HepG2 (cell line): ENCODE measurements around the gene GGA2. TPM values are rescaled to one million over a fixed set of nuclear protein-coding genes. Genes with fewer than 3 reads are reported as not detected.
A peak's percentile ranks its signal among the peaks of the same experiment; 100 is the strongest.

ENCODE experiments used
- CBX5 ChIP-seq: sonication (generic); formaldehyde crosslinking; IDR thresholded peaks from 2 replicates; pipeline ENCODE4 v1.4.0; 2020; ENCODE audit warnings: missing genetic modification reagents, borderline replicate concordance
- DMTF1 ChIP-seq: sonication (generic); formaldehyde crosslinking; IDR thresholded peaks from 2 replicates; pipeline ENCODE4 v1.4.0; 2020; ENCODE audit warnings: mild to moderate bottlenecking, missing genetic modification reagents
- FOXA3 ChIP-seq: IDR thresholded peaks from 2 replicates; pipeline ENCODE4 v1.6.1; 2016; ENCODE audit warnings: missing genetic modification reagents, missing compliant biosample characterization
- KAT7 ChIP-seq: IDR thresholded peaks from 2 replicates; pipeline ENCODE4 v1.6.1; 2018; ENCODE audit warnings: borderline replicate concordance, missing compliant biosample characterization
- PATZ1 ChIP-seq: sonication (generic); formaldehyde crosslinking; IDR thresholded peaks from 2 replicates; pipeline ENCODE4 v1.4.0; 2020; ENCODE audit warnings: missing genetic modification reagents
- STAT5B ChIP-seq: sonication (generic); formaldehyde crosslinking; IDR thresholded peaks from 2 replicates; pipeline ENCODE4 v1.4.0; 2020; ENCODE audit warnings: missing genetic modification reagents
- ZNF230 ChIP-seq: sonication (generic); formaldehyde crosslinking; IDR thresholded peaks from 2 replicates; pipeline ENCODE4 v1.4.0; 2020; ENCODE audit warnings: mild to moderate bottlenecking, missing genetic modification reagents
- ZNF317 ChIP-seq: sonication (generic); formaldehyde crosslinking; IDR thresholded peaks from 2 replicates; pipeline ENCODE4 v1.5.0; 2020; ENCODE audit warnings: mild to moderate bottlenecking, missing genetic modification reagents
- ZNF432 ChIP-seq: sonication (generic); formaldehyde crosslinking; IDR thresholded peaks from 2 replicates; pipeline ENCODE4 v1.5.0; 2020; ENCODE audit warnings: missing genetic modification reagents, mild to moderate bottlenecking, borderline replicate concordance
- ZNF564 ChIP-seq: sonication (generic); formaldehyde crosslinking; IDR thresholded peaks from 2 replicates; pipeline ENCODE4 v1.8.1; 2023; ENCODE audit warnings: mild to moderate bottlenecking, missing genetic modification reagents
- ZNF580 ChIP-seq: IDR thresholded peaks from 2 replicates; pipeline ENCODE4 v1.6.1; 2016; ENCODE audit warnings: low read depth, borderline replicate concordance
- ZNF598 ChIP-seq: sonication (generic); formaldehyde crosslinking; IDR thresholded peaks from 2 replicates; pipeline ENCODE4 v1.5.1; 2020; ENCODE audit warnings: mild to moderate bottlenecking, missing genetic modification reagents, borderline replicate concordance
- ZNF777 ChIP-seq: sonication (generic); formaldehyde crosslinking; IDR thresholded peaks from 2 replicates; pipeline ENCODE4 v1.4.0; 2020; ENCODE audit warnings: missing genetic modification reagents
- ZNF841 ChIP-seq: sonication (generic); formaldehyde crosslinking; IDR thresholded peaks from 2 replicates; pipeline ENCODE4 v1.8.1; 2023; ENCODE audit warnings: missing genetic modification reagents, borderline replicate concordance
- polyA plus RNA-seq, 8 experiments: library from polyadenylated mRNA; depleted of rRNA in 3 of 8; stranded (reverse) in 7 of 8; unstranded in 1 of 8; fragments of >200 nt; fragmentation: Illumina TruSeq in 4 of 8; extraction: Trizol in 4 of 8; gene quantifications; 2 replicates each; pipeline versions ENCODE4 v1.2.1 to v1.2.3, GENCODE V29; 2011 to 2016; ENCODE audit warnings: low read depth in 4 of 8, missing spikeins in 1 of 8, mixed read lengths in 1 of 8; ENCODE audit not compliant: insufficient read depth in 1 of 8
- total RNA-seq, 5 experiments: library from RNA; depleted of rRNA; stranded (reverse); fragments of >200 nt; fragmentation: Illumina TruSeq; extraction: Trizol; gene quantifications; 2 replicates each; pipeline ENCODE4 v1.2.3, GENCODE V29; 2016; ENCODE audit warnings: low read depth in 1 of 5
- TF ChIP-seq, protein P1 (sequence below): sonication (generic); formaldehyde crosslinking; IDR thresholded peaks from 2 replicates; pipeline ENCODE4 v1.5.1; 2020; ENCODE audit warnings: mild to moderate bottlenecking, moderate library complexity, missing genetic modification reagents
- TF ChIP-seq, protein P2 (sequence below): sonication (generic); formaldehyde crosslinking; IDR thresholded peaks from 2 replicates; pipeline ENCODE4 v1.4.0; 2020; ENCODE audit warnings: missing genetic modification reagents, borderline replicate concordance

Gene GGA2
- total and polyA plus RNA-seq, 2 of the 13 experiments (the other 11 are each of a cell fraction or from before 2014, with no cell fraction given), result 51.5 to 69.8 TPM

DNA sequence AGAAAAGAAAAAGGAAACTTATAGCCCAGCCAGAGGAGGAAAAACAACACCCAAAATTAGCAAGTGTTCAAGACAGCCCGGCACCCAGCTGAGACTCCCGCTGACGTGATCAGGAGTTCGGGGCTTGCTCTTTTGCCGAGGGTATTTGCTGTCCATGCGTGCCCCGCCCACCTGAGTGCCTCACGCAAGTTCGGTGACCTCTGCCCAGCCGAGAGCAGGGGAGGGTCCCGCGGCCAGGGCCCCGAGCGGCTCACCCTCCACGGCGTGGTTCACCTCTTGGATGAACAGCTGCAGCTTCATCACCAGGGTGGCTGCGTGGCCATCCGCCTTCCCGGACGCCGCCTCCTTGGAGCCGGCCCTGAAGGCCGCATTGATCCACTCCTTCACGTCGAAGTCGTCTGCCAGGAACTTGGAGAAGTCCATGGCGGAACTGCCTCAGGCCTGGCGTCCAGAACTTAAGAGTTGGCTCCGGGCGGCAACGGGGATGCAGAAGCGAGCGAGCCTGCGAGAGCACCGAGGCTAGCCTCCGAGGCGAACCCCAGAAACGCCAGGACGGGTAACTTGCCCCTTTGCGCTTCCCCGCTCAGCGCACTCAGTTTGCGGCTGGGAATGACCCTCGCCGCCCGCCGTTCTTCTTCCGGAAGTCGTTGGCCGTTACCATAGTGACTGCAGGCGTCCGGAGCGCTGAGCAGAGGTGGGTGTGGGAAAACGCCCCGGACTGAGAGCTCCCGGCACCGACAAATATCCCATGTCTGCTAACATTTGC, 57.5 kb downstream of the GGA2 start, which contains the start of gene COG7 (continued):
- TF ChIP-seq, protein P1, sequence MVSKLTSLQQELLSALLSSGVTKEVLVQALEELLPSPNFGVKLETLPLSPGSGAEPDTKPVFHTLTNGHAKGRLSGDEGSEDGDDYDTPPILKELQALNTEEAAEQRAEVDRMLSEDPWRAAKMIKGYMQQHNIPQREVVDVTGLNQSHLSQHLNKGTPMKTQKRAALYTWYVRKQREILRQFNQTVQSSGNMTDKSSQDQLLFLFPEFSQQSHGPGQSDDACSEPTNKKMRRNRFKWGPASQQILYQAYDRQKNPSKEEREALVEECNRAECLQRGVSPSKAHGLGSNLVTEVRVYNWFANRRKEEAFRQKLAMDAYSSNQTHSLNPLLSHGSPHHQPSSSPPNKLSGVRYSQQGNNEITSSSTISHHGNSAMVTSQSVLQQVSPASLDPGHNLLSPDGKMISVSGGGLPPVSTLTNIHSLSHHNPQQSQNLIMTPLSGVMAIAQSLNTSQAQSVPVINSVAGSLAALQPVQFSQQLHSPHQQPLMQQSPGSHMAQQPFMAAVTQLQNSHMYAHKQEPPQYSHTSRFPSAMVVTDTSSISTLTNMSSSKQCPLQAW, result peak; percentile 75
- TF ChIP-seq STAT5B (peak; percentile 5), ZNF317 (CRISPR knock-in tag) (peak; percentile 91), KAT7 (CRISPR knock-in tag) (peak; percentile 98), ZNF580 (CRISPR knock-in tag) (peak; percentile 91), ZNF598 (CRISPR knock-in tag) (peak; percentile 99), ZNF230 (peak; percentile 98), ZNF841 (CRISPR knock-in tag) (no peak; the same call in 1 of the 2 replicates), ZNF432 (CRISPR knock-in tag) (peak; percentile 95; the same call in 1 of the 2 replicates), CBX5 (CRISPR knock-in tag) (peak; percentile 76), ZNF777 (CRISPR knock-in tag) (peak; percentile 100), PATZ1 (CRISPR knock-in tag) (peak; percentile 65), FOXA3 (peak; percentile 50), DMTF1 (peak; percentile 94), ZNF564 (peak; percentile 95)
- TF ChIP-seq, protein P2, sequence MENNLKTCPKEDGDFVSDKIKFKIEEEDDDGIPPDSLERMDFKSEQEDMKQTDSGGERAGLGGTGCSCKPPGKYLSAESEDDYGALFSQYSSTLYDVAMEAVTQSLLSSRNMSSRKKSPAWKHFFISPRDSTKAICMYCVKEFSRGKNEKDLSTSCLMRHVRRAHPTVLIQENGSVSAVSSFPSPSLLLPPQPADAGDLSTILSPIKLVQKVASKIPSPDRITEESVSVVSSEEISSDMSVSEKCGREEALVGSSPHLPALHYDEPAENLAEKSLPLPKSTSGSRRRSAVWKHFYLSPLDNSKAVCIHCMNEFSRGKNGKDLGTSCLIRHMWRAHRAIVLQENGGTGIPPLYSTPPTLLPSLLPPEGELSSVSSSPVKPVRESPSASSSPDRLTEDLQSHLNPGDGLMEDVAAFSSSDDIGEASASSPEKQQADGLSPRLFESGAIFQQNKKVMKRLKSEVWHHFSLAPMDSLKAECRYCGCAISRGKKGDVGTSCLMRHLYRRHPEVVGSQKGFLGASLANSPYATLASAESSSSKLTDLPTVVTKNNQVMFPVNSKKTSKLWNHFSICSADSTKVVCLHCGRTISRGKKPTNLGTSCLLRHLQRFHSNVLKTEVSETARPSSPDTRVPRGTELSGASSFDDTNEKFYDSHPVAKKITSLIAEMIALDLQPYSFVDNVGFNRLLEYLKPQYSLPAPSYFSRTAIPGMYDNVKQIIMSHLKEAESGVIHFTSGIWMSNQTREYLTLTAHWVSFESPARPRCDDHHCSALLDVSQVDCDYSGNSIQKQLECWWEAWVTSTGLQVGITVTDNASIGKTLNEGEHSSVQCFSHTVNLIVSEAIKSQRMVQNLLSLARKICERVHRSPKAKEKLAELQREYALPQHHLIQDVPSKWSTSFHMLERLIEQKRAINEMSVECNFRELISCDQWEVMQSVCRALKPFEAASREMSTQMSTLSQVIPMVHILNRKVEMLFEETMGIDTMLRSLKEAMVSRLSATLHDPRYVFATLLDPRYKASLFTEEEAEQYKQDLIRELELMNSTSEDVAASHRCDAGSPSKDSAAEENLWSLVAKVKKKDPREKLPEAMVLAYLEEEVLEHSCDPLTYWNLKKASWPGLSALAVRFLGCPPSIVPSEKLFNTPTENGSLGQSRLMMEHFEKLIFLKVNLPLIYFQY, result peak; percentile 74
